Fibroblast of the aortic adventitia (primary cell): ENCODE data around the gene CEACAM21. TPM values are rescaled to one million over a fixed set of nuclear protein-coding genes. Genes with fewer than 3 reads are reported as not detected.

Experiments used
- DNase-seq: peaks from one replicate; pipeline ENCODE4 v3.0.0-alpha.2; 2010; ENCODE audit warnings: low read depth
- H3K4me3 ChIP-seq: 2 replicates; pipeline ENCODE4 v1.5.1; 2011; ENCODE audit warnings: low read depth, mild to moderate bottlenecking, control low read depth, low read length, moderate library complexity
- total RNA-seq: library from RNA; depleted of rRNA; stranded (reverse); fragments of >200 nt; gene quantifications from 2 replicates; pipeline ENCODE4 v1.2.3, GENCODE V29; 2012; ENCODE audit warnings: low replicate concordance
- TF ChIP-seq, protein P1 (sequence below): IDR thresholded peaks from 2 replicates; pipeline ENCODE4 v1.5.1; 2011; ENCODE audit warnings: mild to moderate bottlenecking, low read length, control low read depth, inconsistent platforms; ENCODE audit not compliant: insufficient read depth

The CEACAM21 gene
- not detected in 2 replicates for total RNA-seq

DNA sequence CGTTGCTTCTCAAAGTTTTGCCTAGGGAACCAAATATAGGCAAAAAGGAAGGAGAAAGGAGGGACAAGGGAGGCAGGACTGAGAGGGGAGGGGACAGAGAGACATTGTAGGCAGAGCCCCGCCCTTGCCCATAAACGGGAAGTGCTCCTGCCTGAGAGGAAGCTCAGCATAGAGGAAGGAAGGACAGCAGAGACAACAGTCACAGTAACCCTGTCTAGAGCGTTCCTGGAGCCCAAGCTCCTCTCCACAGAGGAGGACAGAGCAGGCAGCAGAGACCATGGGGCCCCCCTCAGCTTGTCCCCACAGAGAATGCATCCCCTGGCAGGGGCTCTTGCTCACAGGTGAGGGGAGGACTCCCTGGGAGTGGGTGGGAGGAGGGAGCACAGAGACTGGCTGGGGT lies at the start of gene CEACAM21:
TSS of gene CEACAM21 (plus strand) at position 169 of the 400 bp plus-strand sequence. CDS start at position 278, 109 bp downstream.
- no peak for DNase-seq
- TF ChIP-seq, protein P1, sequence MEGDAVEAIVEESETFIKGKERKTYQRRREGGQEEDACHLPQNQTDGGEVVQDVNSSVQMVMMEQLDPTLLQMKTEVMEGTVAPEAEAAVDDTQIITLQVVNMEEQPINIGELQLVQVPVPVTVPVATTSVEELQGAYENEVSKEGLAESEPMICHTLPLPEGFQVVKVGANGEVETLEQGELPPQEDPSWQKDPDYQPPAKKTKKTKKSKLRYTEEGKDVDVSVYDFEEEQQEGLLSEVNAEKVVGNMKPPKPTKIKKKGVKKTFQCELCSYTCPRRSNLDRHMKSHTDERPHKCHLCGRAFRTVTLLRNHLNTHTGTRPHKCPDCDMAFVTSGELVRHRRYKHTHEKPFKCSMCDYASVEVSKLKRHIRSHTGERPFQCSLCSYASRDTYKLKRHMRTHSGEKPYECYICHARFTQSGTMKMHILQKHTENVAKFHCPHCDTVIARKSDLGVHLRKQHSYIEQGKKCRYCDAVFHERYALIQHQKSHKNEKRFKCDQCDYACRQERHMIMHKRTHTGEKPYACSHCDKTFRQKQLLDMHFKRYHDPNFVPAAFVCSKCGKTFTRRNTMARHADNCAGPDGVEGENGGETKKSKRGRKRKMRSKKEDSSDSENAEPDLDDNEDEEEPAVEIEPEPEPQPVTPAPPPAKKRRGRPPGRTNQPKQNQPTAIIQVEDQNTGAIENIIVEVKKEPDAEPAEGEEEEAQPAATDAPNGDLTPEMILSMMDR = no peak

DNA sequence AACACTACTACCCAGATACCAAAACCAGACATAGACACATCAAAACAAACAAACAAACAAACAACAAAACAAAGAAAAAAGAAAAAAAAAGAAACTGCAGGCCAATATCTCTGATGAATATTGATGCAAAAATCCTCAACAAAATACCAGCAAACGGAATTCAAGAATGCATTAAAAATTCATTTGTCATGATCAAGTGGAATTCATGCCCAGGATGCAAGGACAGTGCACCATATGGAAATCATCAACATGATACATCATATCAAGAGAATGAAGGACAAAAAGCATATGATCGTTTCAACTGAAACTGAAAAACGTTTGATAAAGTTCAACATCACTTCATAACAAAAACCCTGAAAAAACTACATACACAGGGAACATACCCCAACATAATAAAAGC lies 48.9 kb upstream of the CEACAM21 start:
- TF ChIP-seq, protein P1 = no peak
- H3K4me3 ChIP-seq = no peak overlapping the region
- DNase-seq = no peak

More for the DNA sequence above, at the start of gene CEACAM21:
- no peak within 1 kb of the TSS for H3K4me3 ChIP-seq

DNA sequence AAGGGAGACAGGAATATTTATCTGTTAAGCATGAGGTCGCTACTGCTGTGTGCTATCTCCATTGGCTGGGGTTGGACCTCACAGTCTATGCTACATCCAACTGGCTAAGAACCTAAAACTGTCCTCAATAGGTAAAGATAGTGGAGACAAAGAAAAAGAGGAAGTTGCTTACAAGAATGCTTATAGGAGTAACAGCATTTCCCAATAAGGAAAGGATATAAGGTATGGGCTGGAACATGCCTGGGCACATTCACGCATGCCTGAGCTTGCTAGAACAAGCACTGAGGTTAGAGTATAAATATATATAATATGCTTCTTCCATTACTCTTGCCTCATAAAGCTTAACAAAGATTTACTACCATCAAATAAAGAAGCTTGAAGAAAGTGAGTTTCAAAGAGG lies 47.9 kb upstream of the CEACAM21 start:
- TF ChIP-seq, protein P1 = no peak
- H3K4me3 ChIP-seq = no peak overlapping the region
- DNase-seq = no peak

DNA sequence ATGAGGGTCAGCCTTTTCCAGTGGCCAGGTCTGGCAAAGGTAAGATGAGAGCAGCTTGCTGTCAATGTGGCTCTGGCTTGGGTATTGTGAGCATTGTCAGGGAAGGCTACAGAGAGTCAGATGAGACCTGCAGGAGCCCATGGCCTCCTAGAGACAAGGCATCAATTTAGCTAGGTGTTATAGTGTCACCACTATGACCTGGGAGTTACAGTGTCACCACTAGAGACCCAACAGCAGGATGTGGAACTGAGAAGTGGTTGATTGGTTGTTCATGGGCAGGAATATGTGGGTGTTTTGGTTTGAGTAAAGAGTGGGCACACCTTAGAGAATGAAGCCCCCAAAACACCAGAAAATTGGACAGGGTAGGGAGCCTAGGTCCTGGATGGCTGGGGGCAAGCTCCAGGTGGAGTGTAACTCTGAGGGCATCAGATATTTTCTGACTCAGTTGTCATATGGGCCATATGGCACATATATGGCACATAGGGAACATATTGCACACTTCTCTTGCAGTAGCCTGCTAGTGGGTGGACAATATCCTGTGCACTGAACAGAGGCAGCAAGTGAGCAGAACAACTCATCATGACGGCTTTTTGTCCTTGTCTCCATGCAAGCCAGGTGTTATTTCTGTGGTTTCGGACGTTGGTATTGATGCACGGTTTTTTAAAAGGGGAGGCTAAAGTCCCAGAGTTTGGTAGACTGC lies 46.3 kb upstream of the CEACAM21 start:
- no peak for DNase-seq
- TF ChIP-seq, protein P1 = no peak
- H3K4me3 ChIP-seq = no peak overlapping the region

DNA sequence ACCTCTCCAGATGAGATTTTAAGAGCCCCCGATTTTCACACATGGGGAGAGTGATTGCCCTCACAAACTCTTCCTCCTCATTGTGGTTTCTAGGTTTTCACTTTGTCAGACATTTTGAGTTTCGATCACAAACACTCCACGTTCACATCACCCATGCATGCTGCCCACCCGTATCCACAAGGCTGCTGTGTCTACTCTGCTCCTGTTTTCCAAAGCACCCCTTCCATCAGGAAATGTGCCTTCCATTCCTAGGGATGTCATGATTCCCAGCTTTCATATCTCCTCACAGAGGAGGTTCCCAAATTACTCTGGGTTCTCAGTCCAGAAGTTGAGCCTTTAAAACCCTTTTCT lies 45.8 kb upstream of the CEACAM21 start:
- TF ChIP-seq, protein P1 = no peak
- no peak overlapping the region for H3K4me3 ChIP-seq
- no peak for DNase-seq

DNA sequence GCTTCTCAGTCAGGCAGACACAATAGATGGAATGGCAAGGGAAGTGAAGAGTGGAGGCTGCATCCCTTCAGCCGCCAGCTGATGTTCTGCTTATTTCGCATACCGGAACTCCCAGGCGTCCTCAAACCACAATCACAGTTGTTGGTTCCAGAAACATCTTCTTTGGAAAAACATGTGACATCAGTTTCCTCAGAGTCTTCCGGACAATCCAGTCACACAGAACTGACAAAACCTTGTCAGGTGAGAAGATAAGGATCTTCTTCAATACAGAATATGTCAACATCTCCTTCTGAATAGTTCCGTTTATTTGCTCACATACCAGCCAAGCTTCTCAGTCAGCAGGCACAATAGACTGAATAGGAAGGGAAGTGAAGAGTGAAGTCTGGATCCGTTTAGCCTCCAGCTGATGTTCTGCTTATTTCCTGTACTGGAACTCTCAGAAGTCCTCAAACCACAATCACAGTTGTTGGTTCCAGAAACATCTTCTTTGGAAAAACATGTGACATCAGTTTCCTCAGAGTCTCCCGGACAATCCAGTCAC lies 45.1 kb upstream of the CEACAM21 start:
- no peak for DNase-seq
- TF ChIP-seq, protein P1 = no peak
- H3K4me3 ChIP-seq = no peak overlapping the region
